HL-60 (cell line): ENCODE measurements around the gene WASL.

Source experiments
- DNase-seq, 2 experiments: peaks; one replicate each; pipeline ENCODE4 v3.0.0-alpha.2; 2010 to 2020; ENCODE audit warnings: low read depth in 1 of 2, low spot score in 1 of 2
- H3K27ac ChIP-seq: fragments of 250-450 bp; sonication (Bioruptor Pico); replicated peaks from 2 replicates; pipeline ENCODE4 v1.5.1; 2020; ENCODE audit warnings: mild to moderate bottlenecking, moderate library complexity
- H3K27me3 ChIP-seq: fragments of 250-450 bp; sonication (Bioruptor Pico); 2 replicates; pipeline ENCODE4 v1.5.1; 2021; ENCODE audit warnings: mild to moderate bottlenecking, moderate library complexity; ENCODE audit not compliant: insufficient read depth, poor library complexity, severe bottlenecking
- H3K4me3 ChIP-seq: replicated peaks from 2 replicates; pipeline ENCODE4 v1.5.1; 2011; ENCODE audit warnings: mild to moderate bottlenecking, control low read depth, low read length; ENCODE audit not compliant: insufficient read depth
- GABPA ChIP-seq: IDR thresholded peaks from 2 replicates; pipeline ENCODE4 v1.6.1; 2012; ENCODE audit warnings: low read depth
- POLR2AphosphoS5 ChIP-seq: IDR thresholded peaks from 2 replicates; pipeline ENCODE4 v1.6.1; 2012; ENCODE audit warnings: low read depth
- SPI1 ChIP-seq: IDR thresholded peaks from 2 replicates; pipeline ENCODE4 v1.6.1; 2012; ENCODE audit warnings: low read depth, mild to moderate bottlenecking, borderline replicate concordance
- TF ChIP-seq, protein P1 (sequence below): IDR thresholded peaks from one replicate; pipeline ENCODE4 v1.5.1; 2011; ENCODE audit warnings: low read length, control low read depth, inconsistent platforms; ENCODE audit not compliant: insufficient read depth
- TF ChIP-seq, protein P2 (sequence below): IDR thresholded peaks from 2 replicates; pipeline ENCODE4 v1.6.1; 2012; ENCODE audit warnings: low read depth; ENCODE audit not compliant: insufficient replicate concordance

The WASL gene

DNA sequence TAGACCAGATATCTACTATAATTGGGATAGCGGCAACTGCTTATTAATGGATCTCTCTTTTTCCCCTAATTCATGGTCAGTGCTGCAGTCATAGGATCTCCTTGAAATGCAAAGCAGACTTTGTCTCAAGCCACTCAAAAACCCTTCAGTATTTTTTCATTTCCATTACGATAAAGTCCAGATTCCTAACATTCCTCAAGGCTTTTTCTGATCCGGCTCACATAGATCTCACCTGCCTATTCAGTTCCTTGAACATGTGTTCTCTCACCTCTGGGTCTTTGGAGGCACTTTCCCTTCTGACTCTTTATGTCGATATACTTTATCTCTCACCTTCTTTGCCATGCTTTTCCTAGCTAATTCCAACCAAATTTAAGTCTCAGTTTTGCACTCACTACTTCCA is 25.7 kb upstream of the WASL start:
- Histone ChIP-seq H3K27me3 (peaks cover 3% of the 10 kb centered on the region), H3K27ac (no peak overlapping the region), H3K4me3 (no peak overlapping the region)
- DNase-seq: no peak
- no peak for TF ChIP-seq POLR2AphosphoS5
- TF ChIP-seq, protein P1, sequence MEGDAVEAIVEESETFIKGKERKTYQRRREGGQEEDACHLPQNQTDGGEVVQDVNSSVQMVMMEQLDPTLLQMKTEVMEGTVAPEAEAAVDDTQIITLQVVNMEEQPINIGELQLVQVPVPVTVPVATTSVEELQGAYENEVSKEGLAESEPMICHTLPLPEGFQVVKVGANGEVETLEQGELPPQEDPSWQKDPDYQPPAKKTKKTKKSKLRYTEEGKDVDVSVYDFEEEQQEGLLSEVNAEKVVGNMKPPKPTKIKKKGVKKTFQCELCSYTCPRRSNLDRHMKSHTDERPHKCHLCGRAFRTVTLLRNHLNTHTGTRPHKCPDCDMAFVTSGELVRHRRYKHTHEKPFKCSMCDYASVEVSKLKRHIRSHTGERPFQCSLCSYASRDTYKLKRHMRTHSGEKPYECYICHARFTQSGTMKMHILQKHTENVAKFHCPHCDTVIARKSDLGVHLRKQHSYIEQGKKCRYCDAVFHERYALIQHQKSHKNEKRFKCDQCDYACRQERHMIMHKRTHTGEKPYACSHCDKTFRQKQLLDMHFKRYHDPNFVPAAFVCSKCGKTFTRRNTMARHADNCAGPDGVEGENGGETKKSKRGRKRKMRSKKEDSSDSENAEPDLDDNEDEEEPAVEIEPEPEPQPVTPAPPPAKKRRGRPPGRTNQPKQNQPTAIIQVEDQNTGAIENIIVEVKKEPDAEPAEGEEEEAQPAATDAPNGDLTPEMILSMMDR: no peak
- TF ChIP-seq, protein P2, sequence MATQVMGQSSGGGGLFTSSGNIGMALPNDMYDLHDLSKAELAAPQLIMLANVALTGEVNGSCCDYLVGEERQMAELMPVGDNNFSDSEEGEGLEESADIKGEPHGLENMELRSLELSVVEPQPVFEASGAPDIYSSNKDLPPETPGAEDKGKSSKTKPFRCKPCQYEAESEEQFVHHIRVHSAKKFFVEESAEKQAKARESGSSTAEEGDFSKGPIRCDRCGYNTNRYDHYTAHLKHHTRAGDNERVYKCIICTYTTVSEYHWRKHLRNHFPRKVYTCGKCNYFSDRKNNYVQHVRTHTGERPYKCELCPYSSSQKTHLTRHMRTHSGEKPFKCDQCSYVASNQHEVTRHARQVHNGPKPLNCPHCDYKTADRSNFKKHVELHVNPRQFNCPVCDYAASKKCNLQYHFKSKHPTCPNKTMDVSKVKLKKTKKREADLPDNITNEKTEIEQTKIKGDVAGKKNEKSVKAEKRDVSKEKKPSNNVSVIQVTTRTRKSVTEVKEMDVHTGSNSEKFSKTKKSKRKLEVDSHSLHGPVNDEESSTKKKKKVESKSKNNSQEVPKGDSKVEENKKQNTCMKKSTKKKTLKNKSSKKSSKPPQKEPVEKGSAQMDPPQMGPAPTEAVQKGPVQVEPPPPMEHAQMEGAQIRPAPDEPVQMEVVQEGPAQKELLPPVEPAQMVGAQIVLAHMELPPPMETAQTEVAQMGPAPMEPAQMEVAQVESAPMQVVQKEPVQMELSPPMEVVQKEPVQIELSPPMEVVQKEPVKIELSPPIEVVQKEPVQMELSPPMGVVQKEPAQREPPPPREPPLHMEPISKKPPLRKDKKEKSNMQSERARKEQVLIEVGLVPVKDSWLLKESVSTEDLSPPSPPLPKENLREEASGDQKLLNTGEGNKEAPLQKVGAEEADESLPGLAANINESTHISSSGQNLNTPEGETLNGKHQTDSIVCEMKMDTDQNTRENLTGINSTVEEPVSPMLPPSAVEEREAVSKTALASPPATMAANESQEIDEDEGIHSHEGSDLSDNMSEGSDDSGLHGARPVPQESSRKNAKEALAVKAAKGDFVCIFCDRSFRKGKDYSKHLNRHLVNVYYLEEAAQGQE: no peak
- TF ChIP-seq GABPA: no peak
- TF ChIP-seq SPI1: no peak

DNA sequence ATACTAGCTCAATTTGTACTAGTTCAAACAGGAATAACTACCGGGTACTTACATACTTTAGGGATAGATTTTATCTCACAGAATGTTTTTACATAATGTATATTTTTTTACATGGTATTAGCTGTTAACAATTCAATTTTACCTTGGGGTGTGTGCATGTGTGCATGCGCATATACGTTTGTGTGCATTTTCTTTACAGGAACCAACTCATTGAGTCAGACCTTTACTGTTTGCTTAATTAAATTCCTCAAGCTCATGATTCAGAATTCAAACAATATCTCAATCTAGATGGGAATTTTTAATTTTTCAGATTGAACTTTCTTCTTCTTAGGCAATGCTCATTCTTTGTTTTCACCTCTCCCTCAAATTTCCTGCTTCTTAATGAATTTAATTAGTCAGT is 24.7 kb upstream of the WASL start:
- TF ChIP-seq, protein P1: no peak
- TF ChIP-seq, protein P2: no peak
- no peak for TF ChIP-seq POLR2AphosphoS5
- TF ChIP-seq SPI1: no peak
- no peak for TF ChIP-seq GABPA
- Histone ChIP-seq H3K27me3 (peaks cover 3% of the 10 kb centered on the region), H3K27ac (no peak overlapping the region), H3K4me3 (no peak overlapping the region)
- no peak for DNase-seq

DNA sequence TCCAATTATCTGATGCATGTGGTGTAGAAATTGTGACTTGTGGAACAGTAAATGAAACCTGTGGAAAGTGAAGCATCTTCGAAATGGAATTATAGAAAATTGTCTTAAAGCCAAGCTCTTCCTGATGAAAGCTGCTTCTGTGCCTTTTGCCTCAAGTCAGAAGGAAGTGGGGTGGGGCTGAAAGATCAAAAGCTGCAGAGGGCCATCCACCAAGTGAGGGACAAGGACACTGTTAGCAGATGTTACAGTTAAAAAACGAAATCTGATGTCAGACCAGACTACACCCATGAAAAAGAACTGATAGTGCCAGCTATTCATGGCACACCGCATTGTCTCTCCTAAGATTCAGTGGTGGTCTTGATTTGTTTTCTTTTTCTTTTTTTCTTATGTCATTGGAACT is 23.8 kb upstream of the WASL start:
- H3K27ac ChIP-seq: no peak overlapping the region
- peaks cover 3% of the 10 kb centered on the region for H3K27me3 ChIP-seq
- TF ChIP-seq SPI1 (no peak), POLR2AphosphoS5 (no peak), GABPA (no peak)
- TF ChIP-seq, protein P1: no peak
- TF ChIP-seq, protein P2: no peak
- no peak overlapping the region for H3K4me3 ChIP-seq
- no peak for DNase-seq
